A673 (cell line): ENCODE data around the gene SPNS2.

Experiments
- EZH2 ChIP-seq: fragments of 200-600 bp; sonication (generic); IDR thresholded peaks from 2 replicates; pipeline ENCODE4 v1.6.1; 2017; ENCODE audit warnings: borderline replicate concordance, low read depth, mild to moderate bottlenecking, mixed read lengths, antibody characterized with exemption, low read length; ENCODE audit not compliant: poor library complexity, severe bottlenecking
- TF ChIP-seq, protein P1 (sequence below): fragments of 300-800, 200-600 bp; sonication (generic); conservative IDR thresholded peaks from 2 replicates; pipeline ENCODE4 v1.5.1; 2017; ENCODE audit warnings: low read depth, mild to moderate bottlenecking, antibody characterized with exemption, low read length, moderate library complexity, mixed read lengths

DNA sequence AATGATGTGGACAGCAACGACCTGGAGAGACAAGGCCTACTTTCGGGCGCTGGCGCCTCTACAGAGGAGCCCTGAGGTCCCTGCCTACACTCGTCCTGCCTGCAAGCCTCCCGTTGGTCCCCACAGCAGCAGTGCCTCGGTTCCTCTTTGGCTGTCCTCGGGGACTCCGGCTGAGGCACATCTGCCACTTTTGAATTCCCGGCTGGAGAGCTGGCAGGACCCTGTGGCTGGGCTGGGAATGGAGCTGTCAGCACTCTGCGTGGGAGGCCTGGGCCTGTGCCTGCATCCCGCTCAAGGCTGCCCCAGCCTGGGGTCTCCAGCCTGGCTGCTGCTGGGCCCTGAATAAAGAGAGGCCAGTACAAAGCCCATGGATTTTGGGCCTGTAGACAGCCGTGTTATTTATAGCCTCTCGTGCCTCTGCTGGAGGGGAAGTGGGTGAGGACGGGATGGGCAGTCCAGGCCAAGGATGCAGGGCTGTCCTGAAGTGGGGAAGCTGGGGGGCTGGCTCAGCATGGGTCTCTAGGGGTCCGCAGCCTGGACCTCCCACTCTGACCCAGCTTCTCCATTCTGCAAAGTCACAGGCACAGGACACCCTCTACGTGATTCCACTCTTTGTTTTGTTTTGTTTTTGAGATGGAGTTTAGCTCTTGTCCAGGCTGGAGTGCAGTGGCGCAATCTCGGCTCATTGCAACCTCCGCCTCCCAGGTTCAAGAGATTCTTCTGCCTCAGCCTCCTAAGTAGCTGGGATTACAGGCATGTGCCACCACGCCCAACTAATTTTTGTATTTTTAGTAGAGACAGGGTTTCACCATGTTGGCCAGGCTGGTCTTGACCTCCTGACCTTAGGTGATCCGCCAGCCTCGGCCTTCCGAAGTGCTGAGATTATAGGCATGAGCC lies 10.6 kb upstream of the SPNS2 start:
- TF ChIP-seq, protein P1, sequence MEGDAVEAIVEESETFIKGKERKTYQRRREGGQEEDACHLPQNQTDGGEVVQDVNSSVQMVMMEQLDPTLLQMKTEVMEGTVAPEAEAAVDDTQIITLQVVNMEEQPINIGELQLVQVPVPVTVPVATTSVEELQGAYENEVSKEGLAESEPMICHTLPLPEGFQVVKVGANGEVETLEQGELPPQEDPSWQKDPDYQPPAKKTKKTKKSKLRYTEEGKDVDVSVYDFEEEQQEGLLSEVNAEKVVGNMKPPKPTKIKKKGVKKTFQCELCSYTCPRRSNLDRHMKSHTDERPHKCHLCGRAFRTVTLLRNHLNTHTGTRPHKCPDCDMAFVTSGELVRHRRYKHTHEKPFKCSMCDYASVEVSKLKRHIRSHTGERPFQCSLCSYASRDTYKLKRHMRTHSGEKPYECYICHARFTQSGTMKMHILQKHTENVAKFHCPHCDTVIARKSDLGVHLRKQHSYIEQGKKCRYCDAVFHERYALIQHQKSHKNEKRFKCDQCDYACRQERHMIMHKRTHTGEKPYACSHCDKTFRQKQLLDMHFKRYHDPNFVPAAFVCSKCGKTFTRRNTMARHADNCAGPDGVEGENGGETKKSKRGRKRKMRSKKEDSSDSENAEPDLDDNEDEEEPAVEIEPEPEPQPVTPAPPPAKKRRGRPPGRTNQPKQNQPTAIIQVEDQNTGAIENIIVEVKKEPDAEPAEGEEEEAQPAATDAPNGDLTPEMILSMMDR = no peak
- no peak for TF ChIP-seq EZH2
